Activated CD4-positive, alpha-beta T cell treated with anti-CD3 and anti-CD28 coated beads, Interleukin-2, amount 50 U/mL, for 48 hours (primary cell): ENCODE measurements around the gene HTR2B.
"Not testable (repeated sequence)": the region's sequence is repeated elsewhere in the genome, so short reads cannot be mapped to it uniquely, and the experiment has no call there.

ENCODE experiments used
- DNase-seq, 2 experiments: peaks; one replicate each; pipeline ENCODE4 v3.0.0-alpha.2; 2020

The HTR2B gene

DNA sequence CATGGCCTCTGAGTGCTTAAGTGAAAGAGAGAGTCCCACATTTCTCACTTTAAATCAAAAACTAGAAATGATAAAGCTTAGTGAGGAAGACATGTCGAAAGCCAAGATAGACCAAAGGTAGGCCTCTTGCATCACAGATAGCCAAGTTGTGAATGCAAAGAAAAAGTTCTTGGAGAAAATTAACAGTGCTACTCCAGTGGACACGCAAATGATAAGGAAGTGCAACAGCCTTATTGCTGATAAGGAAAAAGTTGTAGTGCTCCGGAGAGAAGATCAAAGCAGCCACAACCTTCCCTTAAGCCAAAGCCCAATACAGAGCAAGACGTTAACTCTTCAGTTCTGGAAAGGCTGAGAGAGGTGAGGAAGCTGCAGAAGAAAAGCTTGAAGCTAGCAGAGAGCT lies 36.1 kb downstream of the HTR2B start:
- no peak for DNase-seq

DNA sequence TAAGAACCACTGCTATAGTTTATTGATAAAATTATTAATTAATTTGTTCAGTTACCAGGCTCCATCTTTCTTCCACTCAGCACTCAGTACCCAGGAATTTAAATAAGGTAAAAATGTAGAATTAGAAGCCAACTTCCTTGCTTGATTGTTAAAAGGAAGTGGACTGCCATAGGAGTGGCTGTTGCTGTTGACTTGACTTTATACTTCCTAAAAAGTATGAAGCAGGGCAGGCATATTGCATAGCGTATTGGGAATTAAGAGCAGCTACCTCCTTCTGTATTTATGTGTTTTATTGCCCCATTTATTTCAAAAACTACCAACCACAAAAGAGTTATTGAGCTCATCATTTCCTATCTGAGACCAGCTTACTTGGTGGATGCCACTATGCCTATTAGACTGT lies 40.3 kb downstream of the HTR2B start:
- no peak for DNase-seq

- DNase-seq = no peak
These were observed 55.3 kb downstream of the HTR2B start for GRCh38 chr2:231069379-231070054.

GRCh38 chr2:231068525-231069222 lies 56.2 kb downstream of the HTR2B start:
- DNase-seq = no peak

DNA sequence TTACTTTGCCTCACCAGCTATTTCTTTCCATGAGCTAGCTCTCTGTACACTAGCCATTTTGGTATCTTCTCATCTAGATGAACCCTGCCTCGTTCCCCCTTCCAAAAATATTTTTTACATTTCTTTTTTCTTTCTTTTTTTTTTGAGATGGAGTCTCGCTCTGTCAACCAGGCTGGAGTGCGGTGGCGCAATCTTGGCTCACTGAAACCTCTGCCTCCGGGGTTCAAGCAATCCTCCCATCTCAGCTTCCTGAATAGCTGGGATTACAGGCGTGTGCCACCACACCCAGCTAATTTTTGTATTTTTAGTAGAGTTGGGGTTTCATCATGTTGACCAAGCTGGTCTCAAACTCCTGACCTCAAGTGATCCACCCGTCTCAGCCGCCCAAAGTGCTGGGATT lies 57.3 kb downstream of the HTR2B start:
- not testable (repeated sequence) for DNase-seq

GRCh38 chr2:231065966-231066365 lies 58.9 kb downstream of the HTR2B start:
- DNase-seq = no peak

- no peak for DNase-seq
These were observed 61.5 kb downstream of the HTR2B start for GRCh38 chr2:231063347-231063746.

- DNase-seq = no peak
These were observed 62.1 kb downstream of the HTR2B start for GRCh38 chr2:231062776-231063175.

DNA sequence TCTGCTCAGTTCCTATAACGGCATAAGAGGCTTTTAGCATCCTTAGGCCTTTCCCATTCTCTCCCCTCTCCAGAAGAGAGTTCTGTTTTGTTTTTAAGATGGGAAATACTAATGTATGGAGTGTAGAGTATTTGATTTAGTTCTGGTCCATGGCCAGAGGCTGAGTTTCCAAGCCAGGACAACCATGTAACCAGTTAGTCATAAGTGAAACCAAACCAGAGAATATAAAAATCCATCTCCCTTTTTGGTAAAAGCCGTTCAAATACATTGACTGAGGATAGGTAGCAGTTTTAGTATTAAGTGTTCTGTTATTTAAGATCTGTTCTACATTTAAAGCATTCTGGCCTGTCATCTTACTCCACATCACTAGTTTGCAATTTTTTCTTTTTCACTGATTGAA lies 65.1 kb downstream of the HTR2B start:
- DNase-seq = no peak

- no peak for DNase-seq
These were observed 65.9 kb downstream of the HTR2B start for GRCh38 chr2:231058761-231059550.
